Suprapubic skin (tissue), 4 donors: Measurements from ENCODE around the gene BMPR1B. TPM values are rescaled to one million over a fixed set of nuclear protein-coding genes. Genes with fewer than 3 reads are reported as not detected.

ENCODE experiments used
- DNase-seq, 2 donors: peaks; one replicate each; pipeline ENCODE4 v3.0.0-alpha.2; 2019; ENCODE audit warnings: low spot score in 2 of 2
- H3K27ac ChIP-seq: fragments of 200-600 bp; sonication (generic); one replicate; pipeline ENCODE4 v1.5.1; 2019
- H3K27me3 ChIP-seq: fragments of 200-600 bp; sonication (generic); one replicate; pipeline ENCODE4 v1.5.1; 2019
- H3K36me3 ChIP-seq: fragments of 200-600 bp; sonication (generic); one replicate; pipeline ENCODE4 v1.5.1; 2019
- H3K4me1 ChIP-seq: fragments of 200-600 bp; sonication (generic); one replicate; pipeline ENCODE4 v1.5.1; 2019
- H3K4me3 ChIP-seq: fragments of 200-600 bp; sonication (generic); one replicate; pipeline ENCODE4 v1.5.1; 2019; ENCODE audit warnings: mild to moderate bottlenecking
- H3K9me3 ChIP-seq: fragments of 200-600 bp; sonication (generic); one replicate; pipeline ENCODE4 v1.5.1; 2019
- EP300 ChIP-seq: sonication (generic); formaldehyde crosslinking; IDR thresholded peaks from one replicate; pipeline ENCODE4 v1.6.1; 2017; ENCODE audit warnings: antibody characterized with exemption
- POLR2A ChIP-seq, 2 donors: fragments of 450-650 bp; IDR thresholded peaks; one replicate each; pipeline ENCODE4 v1.6.1; 2017; ENCODE audit warnings: antibody characterized with exemption in 2 of 2, mild to moderate bottlenecking in 2 of 2, moderate library complexity in 2 of 2
- POLR2AphosphoS5 ChIP-seq, 3 donors: sonication (generic); formaldehyde crosslinking; IDR thresholded peaks; one replicate each; pipeline ENCODE4 v1.6.1; 2017; ENCODE audit warnings: antibody characterized with exemption in 3 of 3
- WGBS: methylation state at CpG from one replicate; pipeline ENCODE4 v1.1.5; 2018; 5-methylcytosine and 5-hydroxymethylcytosine counted together
- total RNA-seq, 4 donors: library from RNA; depleted of rRNA; stranded (reverse); fragments of >200 nt; gene quantifications; one replicate each; pipeline ENCODE4 v1.1.0, GENCODE V29; 2016
- TF ChIP-seq, protein P1 (sequence below), 2 donors: fragments of 200-600 bp in 1 of 2; fragments of 450-650 bp in 1 of 2; sonication (generic) in 1 of 2; IDR thresholded peaks; one replicate each; pipeline ENCODE4 v1.5.1; 2016 to 2019; ENCODE audit warnings: antibody characterized with exemption in 2 of 2, mild to moderate bottlenecking in 1 of 2, moderate library complexity in 1 of 2

Gene BMPR1B
- total RNA-seq, 4 donors from 2014 or later: 0.38 to 1.2 (median 0.75) TPM

DNA sequence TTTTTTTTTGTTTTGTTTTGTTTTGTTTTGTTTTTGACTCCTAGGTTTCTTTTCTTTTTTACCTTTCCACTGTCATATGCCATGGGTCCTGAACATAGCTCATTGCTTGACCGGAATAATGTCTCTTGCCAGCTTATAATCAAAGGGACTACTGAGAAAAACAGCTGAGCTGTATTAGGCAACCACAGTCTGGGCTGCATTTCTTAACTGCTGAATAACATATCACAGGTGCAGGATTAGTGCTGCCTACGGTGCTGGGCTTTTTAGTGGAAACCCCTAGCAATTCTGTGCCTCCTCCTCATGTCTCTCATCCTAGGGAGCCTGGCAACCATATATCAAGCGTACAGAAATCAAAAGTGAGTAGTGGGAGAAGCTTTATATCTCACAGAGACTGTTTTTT lies 333.5 kb downstream of the BMPR1B start:
- no peaks in the 10 kb centered on the region for H3K36me3 ChIP-seq
- TF ChIP-seq POLR2AphosphoS5 (IDR thresholded peaks at IDR 0.05) (no peak), POLR2A (IDR thresholded peaks at IDR 0.05) (no peak), EP300 (no peak)
- TF ChIP-seq, protein P1, sequence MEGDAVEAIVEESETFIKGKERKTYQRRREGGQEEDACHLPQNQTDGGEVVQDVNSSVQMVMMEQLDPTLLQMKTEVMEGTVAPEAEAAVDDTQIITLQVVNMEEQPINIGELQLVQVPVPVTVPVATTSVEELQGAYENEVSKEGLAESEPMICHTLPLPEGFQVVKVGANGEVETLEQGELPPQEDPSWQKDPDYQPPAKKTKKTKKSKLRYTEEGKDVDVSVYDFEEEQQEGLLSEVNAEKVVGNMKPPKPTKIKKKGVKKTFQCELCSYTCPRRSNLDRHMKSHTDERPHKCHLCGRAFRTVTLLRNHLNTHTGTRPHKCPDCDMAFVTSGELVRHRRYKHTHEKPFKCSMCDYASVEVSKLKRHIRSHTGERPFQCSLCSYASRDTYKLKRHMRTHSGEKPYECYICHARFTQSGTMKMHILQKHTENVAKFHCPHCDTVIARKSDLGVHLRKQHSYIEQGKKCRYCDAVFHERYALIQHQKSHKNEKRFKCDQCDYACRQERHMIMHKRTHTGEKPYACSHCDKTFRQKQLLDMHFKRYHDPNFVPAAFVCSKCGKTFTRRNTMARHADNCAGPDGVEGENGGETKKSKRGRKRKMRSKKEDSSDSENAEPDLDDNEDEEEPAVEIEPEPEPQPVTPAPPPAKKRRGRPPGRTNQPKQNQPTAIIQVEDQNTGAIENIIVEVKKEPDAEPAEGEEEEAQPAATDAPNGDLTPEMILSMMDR (IDR thresholded peaks at IDR 0.05): no peak
- DNase-seq: no peak
- no peaks in the 10 kb centered on the region for H3K27me3 ChIP-seq
- H3K9me3 ChIP-seq: no peaks in the 10 kb centered on the region
- 73% methylated on average over 3 of the region's 3 CpGs for WGBS
- no peak overlapping the region for H3K27ac ChIP-seq
- H3K4me3 ChIP-seq: no peak overlapping the region
- H3K4me1 ChIP-seq: no peaks in the 10 kb centered on the region

GRCh38 chr4:95092766-95093165 lies 335.0 kb downstream of the BMPR1B start:
- Histone ChIP-seq H3K27me3 (no peaks in the 10 kb centered on the region), H3K9me3 (no peaks in the 10 kb centered on the region), H3K4me1 (no peaks in the 10 kb centered on the region), H3K36me3 (no peaks in the 10 kb centered on the region), H3K4me3 (no peak overlapping the region), H3K27ac (no peak overlapping the region)
- TF ChIP-seq POLR2AphosphoS5 (IDR thresholded peaks at IDR 0.05): no peak
- no peak for DNase-seq
- 52% methylated on average over 3 of the region's 3 CpGs for WGBS

GRCh38 chr4:95093460-95093859 lies 335.7 kb downstream of the BMPR1B start:
- no peaks in the 10 kb centered on the region for H3K27me3 ChIP-seq
- H3K9me3 ChIP-seq: no peaks in the 10 kb centered on the region
- H3K36me3 ChIP-seq: no peaks in the 10 kb centered on the region
- H3K4me3 ChIP-seq: no peak overlapping the region
- WGBS: 91% methylated on average over 2 of the region's 2 CpGs
- H3K27ac ChIP-seq: no peak overlapping the region
- no peak for DNase-seq
- TF ChIP-seq POLR2AphosphoS5 (IDR thresholded peaks at IDR 0.05): no peak
- no peak for TF ChIP-seq POLR2A (IDR thresholded peaks at IDR 0.05)
- TF ChIP-seq, protein P1 (IDR thresholded peaks at IDR 0.05): no peak
- TF ChIP-seq EP300: no peak
- H3K4me1 ChIP-seq: no peaks in the 10 kb centered on the region

- WGBS: 85% methylated on average over 8 of the region's 8 CpGs
- H3K27me3 ChIP-seq: no peaks in the 10 kb centered on the region
- no peak for DNase-seq
- H3K4me3 ChIP-seq: no peak overlapping the region
- no peaks in the 10 kb centered on the region for H3K36me3 ChIP-seq
- no peak for TF ChIP-seq POLR2A (IDR thresholded peaks at IDR 0.05)
- no peak overlapping the region for H3K27ac ChIP-seq
- no peaks in the 10 kb centered on the region for H3K4me1 ChIP-seq
- H3K9me3 ChIP-seq: no peaks in the 10 kb centered on the region
Observed at GRCh38 chr4:95093936-95094929, 336.5 kb downstream of the BMPR1B start.

GRCh38 chr4:95095348-95095974 lies 337.7 kb downstream of the BMPR1B start:
- Histone ChIP-seq H3K9me3 (no peaks in the 10 kb centered on the region), H3K4me1 (no peaks in the 10 kb centered on the region), H3K27ac (no peak overlapping the region), H3K36me3 (no peaks in the 10 kb centered on the region), H3K27me3 (no peaks in the 10 kb centered on the region), H3K4me3 (no peak overlapping the region)
- DNase-seq: no peak
- TF ChIP-seq POLR2AphosphoS5 (IDR thresholded peaks at IDR 0.05) (no peak), EP300 (no peak), POLR2A (IDR thresholded peaks at IDR 0.05) (no peak)
- TF ChIP-seq, protein P1 (IDR thresholded peaks at IDR 0.05): peak in 1 of 2 donors; percentile 13
- WGBS: 36% methylated on average over 1 of the region's 1 CpG

DNA sequence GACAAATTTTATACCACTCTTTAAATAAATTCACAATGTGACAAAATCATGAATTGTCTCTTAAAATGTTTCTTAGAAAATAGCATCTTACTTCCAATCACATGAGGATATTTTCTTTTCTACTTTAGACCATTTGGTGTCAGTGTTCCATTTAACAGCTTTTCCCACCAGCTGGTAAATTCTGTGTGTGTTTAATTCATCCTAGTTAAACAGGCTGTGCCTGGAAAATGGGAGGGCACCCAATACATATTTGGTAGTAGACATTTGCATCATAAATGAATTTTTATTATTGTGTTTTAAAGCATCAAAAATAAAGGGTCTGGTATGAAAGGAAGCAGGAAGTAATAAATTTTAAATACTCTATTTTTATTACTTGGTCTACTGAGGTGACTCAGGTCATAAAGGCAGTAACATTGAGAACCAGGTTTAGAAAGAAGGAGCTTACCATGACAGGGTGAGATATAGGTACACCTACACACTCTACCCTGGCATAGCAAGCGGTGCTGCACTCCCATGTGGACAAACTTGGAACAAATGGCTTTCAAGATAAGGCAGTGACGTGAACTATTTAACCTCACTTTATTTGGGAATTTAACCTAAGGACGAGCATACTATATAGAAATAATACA lies 344.5 kb downstream of the BMPR1B start:
- TF ChIP-seq POLR2A (IDR thresholded peaks at IDR 0.05): no peak
- no peak for TF ChIP-seq POLR2AphosphoS5 (IDR thresholded peaks at IDR 0.05)
- no peak for TF ChIP-seq EP300
- TF ChIP-seq, protein P1 (IDR thresholded peaks at IDR 0.05): no peak
- WGBS: 88% methylated on average over 3 of the region's 3 CpGs

More for the DNA sequence above, 344.5 kb downstream of the BMPR1B start:
- no peaks in the 10 kb centered on the region for H3K9me3 ChIP-seq
- H3K36me3 ChIP-seq: no peaks in the 10 kb centered on the region
- H3K27me3 ChIP-seq: no peaks in the 10 kb centered on the region
- H3K27ac ChIP-seq: no peak overlapping the region
- no peak overlapping the region for H3K4me3 ChIP-seq
- no peak for DNase-seq
- no peaks in the 10 kb centered on the region for H3K4me1 ChIP-seq
